Lower lobe of right lung (tissue), 2 donors: Measurements from ENCODE around the gene CPPED1. TPM values are rescaled to one million over a fixed set of nuclear protein-coding genes. Genes with fewer than 3 reads are reported as not detected.

ENCODE experiments used
- ATAC-seq, 2 donors: fragments of 200-7000 bp; cut with Tn5 transposase; one replicate each; pipeline ENCODE4 v1.9.1; 2020 to 2022; ENCODE audit warnings: mild to moderate bottlenecking in 2 of 2, moderate library complexity in 2 of 2
- DNase-seq: peaks from one replicate; pipeline ENCODE4 v3.0.0-alpha.2; 2020
- H3K27ac ChIP-seq: fragments of 200-600 bp; one replicate; pipeline ENCODE4 v1.8.0; 2022
- H3K27me3 ChIP-seq: fragments of 200-600 bp; one replicate; pipeline ENCODE4 v1.8.0; 2022; ENCODE audit warnings: low read depth
- H3K36me3 ChIP-seq: fragments of 200-600 bp; one replicate; pipeline ENCODE4 v1.8.0; 2022; ENCODE audit warnings: mild to moderate bottlenecking
- H3K4me1 ChIP-seq: fragments of 200-600 bp; one replicate; pipeline ENCODE4 v1.8.0; 2022
- H3K4me3 ChIP-seq: fragments of 200-600 bp; one replicate; pipeline ENCODE4 v1.8.0; 2022; ENCODE audit warnings: mild to moderate bottlenecking
- H3K9me3 ChIP-seq: fragments of 200-600 bp; one replicate; pipeline ENCODE4 v1.8.0; 2022
- intact Hi-C: fragments of 100-400 bp; cut with DNase I; formaldehyde crosslinking; loops from one replicate; pipeline ENCODE4 v1.11.0; 2022
- total RNA-seq: library from RNA; stranded (reverse); fragmentation: NEBNext Ultra II Directional; extraction: Animal tissue kit (Norgen Biotek cat#: 25700); gene quantifications from one replicate; pipeline ENCODE4 v1.2.1, GENCODE V29; 2021
- TF ChIP-seq, protein P1 (sequence below): fragments of 200-600 bp; IDR thresholded peaks from one replicate; pipeline ENCODE4 v1.8.0; 2022; ENCODE audit warnings: antibody characterized with exemption, mild to moderate bottlenecking
- donor health status: DM: no; HTN: yes; CAD: no; lungs with severe emphysema.

The CPPED1 gene
- total RNA-seq, 1 donor from 2014 or later: 33.0 TPM

DNA sequence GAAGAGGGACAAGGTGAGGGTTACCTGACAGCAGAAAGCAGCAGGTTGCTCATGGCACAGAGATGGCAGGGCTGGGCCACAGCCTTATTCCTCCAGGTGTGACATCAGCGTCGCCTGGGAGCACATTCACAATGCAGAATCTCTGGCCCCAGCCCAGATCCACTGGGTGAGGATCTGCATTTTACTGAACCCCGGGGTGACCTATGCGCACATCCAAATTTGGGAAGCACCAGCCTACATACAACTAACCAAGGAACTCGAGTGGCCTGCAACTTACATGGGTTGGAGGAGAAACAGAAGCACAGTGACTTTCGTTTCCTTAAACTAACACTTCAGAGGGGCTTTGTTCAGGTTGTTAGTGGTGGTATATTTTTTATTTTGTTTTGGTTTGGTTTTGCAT lies 17.6 kb downstream of the CPPED1 start:
- Histone ChIP-seq H3K9me3 (peaks cover 7% of the 10 kb centered on the region), H3K36me3 (peaks cover 2% of the 10 kb centered on the region), H3K4me1 (no peaks in the 10 kb centered on the region), H3K4me3 (no peak overlapping the region), H3K27ac (no peak overlapping the region), H3K27me3 (no peaks in the 10 kb centered on the region)
- DNase-seq (no peak), ATAC-seq (no peak)
- TF ChIP-seq, protein P1, sequence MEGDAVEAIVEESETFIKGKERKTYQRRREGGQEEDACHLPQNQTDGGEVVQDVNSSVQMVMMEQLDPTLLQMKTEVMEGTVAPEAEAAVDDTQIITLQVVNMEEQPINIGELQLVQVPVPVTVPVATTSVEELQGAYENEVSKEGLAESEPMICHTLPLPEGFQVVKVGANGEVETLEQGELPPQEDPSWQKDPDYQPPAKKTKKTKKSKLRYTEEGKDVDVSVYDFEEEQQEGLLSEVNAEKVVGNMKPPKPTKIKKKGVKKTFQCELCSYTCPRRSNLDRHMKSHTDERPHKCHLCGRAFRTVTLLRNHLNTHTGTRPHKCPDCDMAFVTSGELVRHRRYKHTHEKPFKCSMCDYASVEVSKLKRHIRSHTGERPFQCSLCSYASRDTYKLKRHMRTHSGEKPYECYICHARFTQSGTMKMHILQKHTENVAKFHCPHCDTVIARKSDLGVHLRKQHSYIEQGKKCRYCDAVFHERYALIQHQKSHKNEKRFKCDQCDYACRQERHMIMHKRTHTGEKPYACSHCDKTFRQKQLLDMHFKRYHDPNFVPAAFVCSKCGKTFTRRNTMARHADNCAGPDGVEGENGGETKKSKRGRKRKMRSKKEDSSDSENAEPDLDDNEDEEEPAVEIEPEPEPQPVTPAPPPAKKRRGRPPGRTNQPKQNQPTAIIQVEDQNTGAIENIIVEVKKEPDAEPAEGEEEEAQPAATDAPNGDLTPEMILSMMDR: no peak
- intact Hi-C loops: no loop called here

DNA sequence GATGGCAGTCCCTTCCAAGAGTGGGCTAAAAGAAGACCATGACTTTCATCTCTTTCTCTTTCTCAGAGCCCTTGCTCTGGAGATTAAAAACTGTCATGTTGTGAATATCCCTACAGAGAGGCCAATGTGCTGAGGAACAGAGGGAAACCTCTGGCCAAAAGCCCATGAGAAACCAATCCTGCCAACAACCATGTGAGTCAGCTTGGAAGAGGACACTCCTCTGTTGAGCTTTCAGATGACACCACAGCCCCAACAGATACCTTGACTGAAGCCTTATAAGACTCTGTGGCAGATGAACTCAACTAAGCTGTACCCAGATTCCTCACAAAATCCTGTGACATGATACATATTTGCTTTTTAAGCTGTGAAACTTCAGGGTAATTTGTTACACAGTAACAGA lies 19.6 kb downstream of the CPPED1 start:
- Histone ChIP-seq H3K4me1 (no peaks in the 10 kb centered on the region), H3K27ac (no peak overlapping the region), H3K27me3 (no peaks in the 10 kb centered on the region), H3K4me3 (no peak overlapping the region), H3K36me3 (peaks cover 20% of the 10 kb centered on the region), H3K9me3 (peaks cover 7% of the 10 kb centered on the region)
- intact Hi-C loops: no loop called here
- TF ChIP-seq, protein P1: no peak
- DNase-seq: no peak
- no peak for ATAC-seq

DNA sequence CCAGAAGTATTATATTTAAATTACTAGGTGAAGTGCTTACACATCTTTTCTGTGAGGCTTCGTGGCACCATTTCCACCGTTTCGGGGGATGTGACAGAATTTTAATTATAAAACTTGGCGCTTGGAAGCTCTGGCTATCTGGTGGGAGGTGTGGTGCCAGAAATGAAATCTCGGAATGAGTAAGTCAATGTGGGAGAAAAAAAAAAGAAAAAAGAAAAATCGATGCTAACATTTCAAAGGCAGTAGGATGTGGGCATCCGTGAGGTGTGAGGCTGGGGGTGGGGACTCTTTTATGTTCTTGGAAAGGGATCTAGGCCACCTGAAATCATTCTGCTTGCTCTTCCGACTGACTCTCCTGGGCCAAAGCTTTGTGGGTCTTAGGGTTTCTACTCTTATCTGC lies 21.9 kb downstream of the CPPED1 start:
- no peak for DNase-seq

DNA sequence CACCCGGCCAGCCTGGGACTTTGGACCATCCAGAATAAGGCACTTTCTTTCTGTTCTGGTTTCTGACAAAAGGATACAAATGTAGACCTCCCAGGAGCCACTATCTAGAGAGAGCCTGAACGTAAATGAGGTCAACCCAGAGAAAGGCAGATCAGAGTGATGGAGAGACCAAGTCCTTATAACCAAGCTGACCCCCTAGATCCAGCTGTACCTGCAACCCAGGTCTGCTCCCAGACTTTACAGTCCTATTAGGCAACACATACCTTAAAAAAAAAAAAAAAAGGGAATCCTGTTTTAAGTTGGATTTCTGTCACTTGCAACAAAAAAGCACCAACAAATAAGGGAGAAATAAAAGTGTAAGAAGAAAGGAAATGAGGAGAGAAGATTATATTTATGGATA lies 23.2 kb downstream of the CPPED1 start:
- Histone ChIP-seq H3K9me3 (peaks cover 7% of the 10 kb centered on the region), H3K27ac (no peak overlapping the region), H3K4me3 (no peak overlapping the region), H3K36me3 (peaks cover 20% of the 10 kb centered on the region), H3K4me1 (no peaks in the 10 kb centered on the region), H3K27me3 (no peaks in the 10 kb centered on the region)
- ATAC-seq: no peak
- intact Hi-C loops: no loop called here
- TF ChIP-seq, protein P1: no peak
- no peak for DNase-seq

More for the DNA sequence above, 21.9 kb downstream of the CPPED1 start:
- Histone ChIP-seq H3K4me3 (no peak overlapping the region), H3K27ac (no peak overlapping the region), H3K36me3 (peaks cover 20% of the 10 kb centered on the region), H3K4me1 (no peaks in the 10 kb centered on the region), H3K27me3 (no peaks in the 10 kb centered on the region), H3K9me3 (peaks cover 7% of the 10 kb centered on the region)
- no peak for ATAC-seq
- TF ChIP-seq, protein P1: no peak
- intact Hi-C loops: no loop called here

DNA sequence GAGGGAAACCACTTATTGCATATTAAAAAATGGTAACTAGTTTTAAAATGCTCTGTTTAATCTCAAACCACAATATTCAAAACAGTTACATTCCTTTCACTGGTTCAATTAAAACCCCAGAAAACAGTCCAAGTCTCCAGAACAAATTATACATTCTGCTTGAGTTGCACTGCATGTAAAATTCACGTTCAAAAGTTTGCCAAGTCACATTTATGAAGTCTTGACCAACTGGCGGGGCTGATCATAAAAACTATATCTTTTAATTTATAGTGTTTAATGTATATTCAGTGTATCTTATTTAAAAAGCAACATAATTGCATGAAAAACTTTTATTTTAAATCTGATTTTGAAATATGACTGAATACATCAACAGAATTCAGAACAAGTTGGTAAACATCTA lies 25.0 kb downstream of the CPPED1 start:
- Histone ChIP-seq H3K9me3 (no peaks in the 10 kb centered on the region), H3K27me3 (no peaks in the 10 kb centered on the region), H3K36me3 (peaks cover 20% of the 10 kb centered on the region), H3K4me3 (no peak overlapping the region), H3K27ac (no peak overlapping the region), H3K4me1 (no peaks in the 10 kb centered on the region)
- intact Hi-C loops: no loop called here
- TF ChIP-seq, protein P1: no peak
- DNase-seq: no peak
- no peak for ATAC-seq

DNA sequence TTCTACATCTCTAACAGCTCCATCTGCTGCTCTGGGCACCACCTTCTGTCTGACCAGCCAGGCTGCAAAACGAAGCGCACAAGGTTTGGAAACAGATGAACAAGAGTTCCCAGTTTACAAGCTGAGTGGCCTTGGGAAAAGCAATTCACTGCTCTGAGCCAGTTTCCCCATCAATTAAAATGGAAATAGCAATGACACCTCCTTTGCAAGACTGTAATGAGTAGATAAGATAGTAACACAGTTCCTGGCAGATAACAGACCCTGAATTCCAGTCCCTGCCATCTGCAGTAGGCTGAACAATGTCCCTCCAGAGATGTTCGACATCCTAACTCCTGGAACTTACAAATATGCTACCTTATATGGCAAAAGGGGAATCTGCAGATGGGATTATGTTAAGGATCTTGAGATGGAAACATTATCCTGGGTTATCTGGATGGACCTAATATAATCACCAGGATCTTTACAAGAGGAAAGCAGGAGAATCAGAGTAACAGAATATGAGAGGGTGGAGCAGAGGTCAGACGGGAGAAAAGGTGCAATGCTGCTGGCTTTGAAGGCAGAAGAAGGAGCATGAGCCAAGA lies 27.9 kb downstream of the CPPED1 start:
- Histone ChIP-seq H3K27me3 (no peaks in the 10 kb centered on the region), H3K36me3 (peaks cover 14% of the 10 kb centered on the region), H3K9me3 (no peaks in the 10 kb centered on the region), H3K4me3 (no peak overlapping the region), H3K27ac (no peak overlapping the region), H3K4me1 (no peaks in the 10 kb centered on the region)
- ATAC-seq (no peak), DNase-seq (no peak)
- intact Hi-C loops: no loop called here
- TF ChIP-seq, protein P1: no peak
